ENCODE measurements around the gene IFNLR1. TPM values are rescaled to one million over a fixed set of nuclear protein-coding genes. Genes with fewer than 3 reads are reported as not detected.

Gene IFNLR1
- total and polyA plus RNA-seq, 2 donors (not counting 3 experiments of a cell fraction or from before 2014, with no cell fraction given), result 0.01 TPM; not detected in 1

- Histone ChIP-seq H3K9ac (replicated peaks; ENCODE audit: extremely low read depth, insufficient read depth, low read length) (no peak overlapping the region), H3K79me2 (ENCODE audit: control insufficient read depth, insufficient read depth, low read length) (no peaks in the 10 kb centered on the region), H3K4me1 (ENCODE audit: control insufficient read depth, extremely low read depth, insufficient read depth, low read length) (peaks cover 5% of the 10 kb centered on the region), H3K27ac (ENCODE audit: insufficient read depth, low read depth, low read length) (no peak overlapping the region), H3K27me3 (ENCODE audit: control insufficient read depth in 2 of 2, insufficient read depth in 2 of 2, low read length in 2 of 2) (peaks cover 11% of the 10 kb centered on the region in 2 experiments), H3K4me3 (replicated peaks in 1 of 3; ENCODE audit: insufficient read depth in 1 of 3, low read depth in 1 of 3, low read length in 3 of 3) (no peak overlapping the region), H4K20me1 (replicated peaks; ENCODE audit: control insufficient read depth, extremely low read depth, insufficient read depth, low read length) (no peaks in the 10 kb centered on the region), H3K9me1 (replicated peaks; ENCODE audit: control insufficient read depth, extremely low read depth, insufficient read depth, low read length) (no peaks in the 10 kb centered on the region), H2AFZ (ENCODE audit: low read depth, low read length) (no peak overlapping the region), H3K9me3 (replicated peaks; ENCODE audit: control insufficient read depth, insufficient read depth, low read length) (no peaks in the 10 kb centered on the region), H3K4me2 (ENCODE audit: insufficient read depth, low read length) (no peak overlapping the region), H3K36me3 (ENCODE audit: control insufficient read depth in 2 of 2, extremely low read depth in 1 of 2, insufficient read depth in 2 of 2, low read length in 2 of 2) (no peaks in the 10 kb centered on the region)
- no TSS peak for BruUV-seq (replicated peaks)
- FAIRE-seq, result no peak
- intact Hi-C loops (cut with micrococcal nuclease) (no loop called here), dilution Hi-C loops (cut with MboI; ENCODE audit: extremely low pct_ligation_motif_present, low sequenced_read_pairs) (no loop called here)
- TF ChIP-seq FOS (IDR thresholded peaks at IDR 0.05; ENCODE audit: borderline replicate concordance, insufficient read depth, low read length) (no peak), POLR2AphosphoS5 (IDR thresholded peaks at IDR 0.05; ENCODE audit: insufficient read depth, low read depth, low read length) (no peak), POLR2A (IDR thresholded peaks at IDR 0.05; ENCODE audit: low read depth, low read length) (no peak), GATA2 (IDR thresholded peaks at IDR 0.05; ENCODE audit: insufficient read depth, insufficient read length, low read depth, low read length) (no peak), MYC (IDR thresholded peaks at IDR 0.05; ENCODE audit: low read depth, low read length) (no peak), MAX (IDR thresholded peaks at IDR 0.05; ENCODE audit: insufficient read depth, insufficient read length) (no peak), CTCF (IDR thresholded peaks at IDR 0.05; ENCODE audit: extremely low read depth in 1 of 2, insufficient read depth in 1 of 2, low read depth in 1 of 2, low read length in 2 of 2) (no peak), EZH2 (IDR thresholded peaks at IDR 0.05; ENCODE audit: borderline replicate concordance, low read depth, low read length, severe bottlenecking) (no peak), JUN (IDR thresholded peaks at IDR 0.05; ENCODE audit: borderline replicate concordance, insufficient read depth, insufficient read length, low read depth) (no peak)
- POLR2A ChIA-PET, result no interaction called here
- CTCF ChIA-PET, result interaction anchor here (0.8 to 2.4 kb wide), 7 partner anchors 8 to 396 kb away, joined by 3 to 21 read pairs (median 4); no protein-coding TSS in a partner anchor
- no peak for DNase-seq (ENCODE audit: low read depth, low spot score)
Observed at GRCh38 chr1:24190983-24191461, 3.9 kb upstream of the IFNLR1 start.

Data from endothelial cell of umbilical vein (primary cell).